Measurements from ENCODE around the gene ZNF410. TPM values are rescaled to one million over a fixed set of nuclear protein-coding genes. Genes with fewer than 3 reads are reported as not detected.

Gene ZNF410
- total and polyA plus RNA-seq, 2 of the 13 experiments (the other 11 are each of a cell fraction or from before 2014, with no cell fraction given), result 19.2 to 44.3 TPM

DNA sequence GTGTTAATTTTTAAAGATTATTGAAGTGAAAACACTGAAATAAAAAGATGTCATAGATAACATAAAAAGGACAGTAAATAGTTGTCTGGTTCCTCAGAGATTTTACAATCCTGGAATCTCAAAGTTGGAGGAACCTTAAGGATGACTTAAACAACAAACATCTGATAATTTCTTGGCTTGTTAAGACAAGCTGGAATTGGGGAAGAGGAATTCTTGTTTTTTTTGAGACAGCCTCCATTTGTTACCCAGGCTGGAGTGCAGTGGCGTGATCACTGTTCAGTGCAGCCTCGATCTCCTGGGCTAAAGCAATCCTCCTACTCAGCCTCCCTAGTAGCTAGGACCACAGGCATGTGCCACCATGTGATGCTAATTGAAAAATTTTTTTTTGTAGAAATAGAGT lies 2.3 kb downstream of the ZNF410 start:
- WGBS (ENCODE audit: low lambda C conversion rate), result 92% methylated on average over 2 of the region's 2 CpGs
- Histone ChIP-seq H4K20me1 (ENCODE audit: insufficient read depth, low read length) (0 out of 2 replicates have a peak, but pooled peaks cover 8% of the 10 kb centered on the region), H3K9ac (ENCODE audit: insufficient read depth, low read depth, low read length) (no peak overlapping the region), H3K36me3 (replicated peaks in 1 of 2; ENCODE audit: control insufficient read depth in 1 of 2, insufficient read depth in 2 of 2, low read length in 2 of 2) (peaks cover 3 to 15% of the 10 kb centered on the region in 2 experiments; a peak in 4 of 5 replicates), H3K4me3 (replicated peaks in 1 of 3; ENCODE audit: insufficient read depth in 1 of 3, low read depth in 2 of 3, low read length in 3 of 3) (peak overlapping the region in 2 of 3 experiments; percentile 90 to 99; a peak in 2 of 6 replicates), H3K9me3 (ENCODE audit: low read length) (no peaks in the 10 kb centered on the region), H3K4me1 (ENCODE audit: insufficient read depth, low read length) (peaks cover 35% of the 10 kb centered on the region), H3K27me3 (ENCODE audit: control insufficient read depth in 1 of 2, insufficient read depth in 2 of 2, low read length in 2 of 2) (no peaks in the 10 kb centered on the region), H3K27ac (ENCODE audit: extremely low read length, insufficient read depth, low read length) (no peak overlapping the region), H3K4me2 (ENCODE audit: low read depth, low read length) (peak overlapping the region; percentile 87), H3K79me2 (ENCODE audit: insufficient read depth, low read length) (peaks cover 58% of the 10 kb centered on the region), H2AFZ (ENCODE audit: low read length) (no peak overlapping the region)
- in situ Hi-C loops (cut with HindIII; ENCODE audit: extremely low pct_ligation_motif_present, low pct_unique_long_range_greater_than_20kb), result no loop called here
- intact Hi-C loops (cut with micrococcal nuclease; ENCODE audit: unreplicated experiment), result loop anchor here (5.0 kb wide), 1 partner anchor 52 kb away; no protein-coding TSS in a partner anchor
- ATAC-seq, result no peak
- no peak for DNase-seq (ENCODE audit: low spot score)
- BruUV-seq (replicated peaks), result no TSS peak
- CTCF ChIA-PET (ENCODE audit: low intra/inter-chr PET ratio, low total read pairs), result no interaction called here
- TF ChIP-seq ZNF766 (CRISPR knock-in tag; IDR thresholded peaks at IDR 0.05; ENCODE audit: borderline replicate concordance) (no peak), RAD51 (IDR thresholded peaks at IDR 0.05; ENCODE audit: borderline replicate concordance) (no peak), SRSF4 (IDR thresholded peaks at IDR 0.05; ENCODE audit: low read depth, low read length, poor library complexity, severe bottlenecking) (no peak), PAX8 (CRISPR knock-in tag; IDR thresholded peaks at IDR 0.05; ENCODE audit: borderline replicate concordance) (no peak), MBNL3 (CRISPR knock-in tag; conservative IDR thresholded peaks at IDR 0.05) (no peak), CREB1 (IDR thresholded peaks at IDR 0.05) (no peak), CREB1 (CRISPR knock-in tag; IDR thresholded peaks at IDR 0.05) (no peak), ZFP36L2 (CRISPR knock-in tag; IDR thresholded peaks at IDR 0.05) (no peak), ZMYM4 (CRISPR knock-in tag; IDR thresholded peaks at IDR 0.05) (no peak)
- TF ChIP-seq, protein P1, sequence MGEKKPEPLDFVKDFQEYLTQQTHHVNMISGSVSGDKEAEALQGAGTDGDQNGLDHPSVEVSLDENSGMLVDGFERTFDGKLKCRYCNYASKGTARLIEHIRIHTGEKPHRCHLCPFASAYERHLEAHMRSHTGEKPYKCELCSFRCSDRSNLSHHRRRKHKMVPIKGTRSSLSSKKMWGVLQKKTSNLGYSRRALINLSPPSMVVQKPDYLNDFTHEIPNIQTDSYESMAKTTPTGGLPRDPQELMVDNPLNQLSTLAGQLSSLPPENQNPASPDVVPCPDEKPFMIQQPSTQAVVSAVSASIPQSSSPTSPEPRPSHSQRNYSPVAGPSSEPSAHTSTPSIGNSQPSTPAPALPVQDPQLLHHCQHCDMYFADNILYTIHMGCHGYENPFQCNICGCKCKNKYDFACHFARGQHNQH (CRISPR knock-in tag; IDR thresholded peaks at IDR 0.05), result no peak
- TF ChIP-seq, protein P2, sequence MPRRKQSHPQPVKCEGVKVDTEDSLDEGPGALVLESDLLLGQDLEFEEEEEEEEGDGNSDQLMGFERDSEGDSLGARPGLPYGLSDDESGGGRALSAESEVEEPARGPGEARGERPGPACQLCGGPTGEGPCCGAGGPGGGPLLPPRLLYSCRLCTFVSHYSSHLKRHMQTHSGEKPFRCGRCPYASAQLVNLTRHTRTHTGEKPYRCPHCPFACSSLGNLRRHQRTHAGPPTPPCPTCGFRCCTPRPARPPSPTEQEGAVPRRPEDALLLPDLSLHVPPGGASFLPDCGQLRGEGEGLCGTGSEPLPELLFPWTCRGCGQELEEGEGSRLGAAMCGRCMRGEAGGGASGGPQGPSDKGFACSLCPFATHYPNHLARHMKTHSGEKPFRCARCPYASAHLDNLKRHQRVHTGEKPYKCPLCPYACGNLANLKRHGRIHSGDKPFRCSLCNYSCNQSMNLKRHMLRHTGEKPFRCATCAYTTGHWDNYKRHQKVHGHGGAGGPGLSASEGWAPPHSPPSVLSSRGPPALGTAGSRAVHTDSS (CRISPR knock-in tag; conservative IDR thresholded peaks at IDR 0.05), result no peak
- TF ChIP-seq, protein P3, sequence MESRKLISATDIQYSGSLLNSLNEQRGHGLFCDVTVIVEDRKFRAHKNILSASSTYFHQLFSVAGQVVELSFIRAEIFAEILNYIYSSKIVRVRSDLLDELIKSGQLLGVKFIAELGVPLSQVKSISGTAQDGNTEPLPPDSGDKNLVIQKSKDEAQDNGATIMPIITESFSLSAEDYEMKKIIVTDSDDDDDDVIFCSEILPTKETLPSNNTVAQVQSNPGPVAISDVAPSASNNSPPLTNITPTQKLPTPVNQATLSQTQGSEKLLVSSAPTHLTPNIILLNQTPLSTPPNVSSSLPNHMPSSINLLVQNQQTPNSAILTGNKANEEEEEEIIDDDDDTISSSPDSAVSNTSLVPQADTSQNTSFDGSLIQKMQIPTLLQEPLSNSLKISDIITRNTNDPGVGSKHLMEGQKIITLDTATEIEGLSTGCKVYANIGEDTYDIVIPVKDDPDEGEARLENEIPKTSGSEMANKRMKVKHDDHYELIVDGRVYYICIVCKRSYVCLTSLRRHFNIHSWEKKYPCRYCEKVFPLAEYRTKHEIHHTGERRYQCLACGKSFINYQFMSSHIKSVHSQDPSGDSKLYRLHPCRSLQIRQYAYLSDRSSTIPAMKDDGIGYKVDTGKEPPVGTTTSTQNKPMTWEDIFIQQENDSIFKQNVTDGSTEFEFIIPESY (CRISPR knock-in tag; IDR thresholded peaks at IDR 0.05), result no peak
- TF ChIP-seq, protein P4, sequence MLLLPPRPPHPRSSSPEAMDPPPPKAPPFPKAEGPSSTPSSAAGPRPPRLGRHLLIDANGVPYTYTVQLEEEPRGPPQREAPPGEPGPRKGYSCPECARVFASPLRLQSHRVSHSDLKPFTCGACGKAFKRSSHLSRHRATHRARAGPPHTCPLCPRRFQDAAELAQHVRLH (CRISPR knock-in tag; IDR thresholded peaks at IDR 0.05; ENCODE audit: borderline replicate concordance, low read depth), result no peak
- no peak for FAIRE-seq
- POLR2A ChIA-PET, result no interaction called here

Data from HepG2 (cell line).